Neural cell (in vitro differentiated cells): ENCODE data around the gene VAMP8. TPM values are rescaled to one million over a fixed set of nuclear protein-coding genes. Genes with fewer than 3 reads are reported as not detected.

Experiments used
- H2AFZ ChIP-seq: fragments of 200-600, 300-800 bp; sonication (generic), shearing (Covaris generic); 2 replicates; pipeline ENCODE4 v1.6.0; 2014; ENCODE audit warnings: low read depth, mild to moderate bottlenecking, antibody characterized with exemption, low read length, moderate library complexity
- H3F3A ChIP-seq: fragments of 200-600 bp; shearing (Covaris generic); 2 replicates; pipeline ENCODE4 v1.6.1; 2016; ENCODE audit warnings: mild to moderate bottlenecking, moderate library complexity, mixed read lengths, antibody characterized with exemption, low read length; ENCODE audit not compliant: insufficient read depth, poor library complexity, severe bottlenecking
- H3K27ac ChIP-seq: fragments of 200-600, 300-800 bp; sonication (generic), shearing (Covaris generic); 2 replicates; pipeline ENCODE4 v1.5.1; 2014; ENCODE audit warnings: mild to moderate bottlenecking, low read length, moderate library complexity
- H3K27me3 ChIP-seq: fragments of 300-800, 200-600 bp; sonication (generic), shearing (Covaris generic); 2 replicates; pipeline ENCODE4 v1.6.0; 2014; ENCODE audit warnings: mild to moderate bottlenecking, low read depth, low read length, moderate library complexity; ENCODE audit not compliant: insufficient read depth
- H3K36me3 ChIP-seq: fragments of 300-800, 200-600 bp; sonication (generic), shearing (Covaris generic); 2 replicates; pipeline ENCODE4 v1.5.1; 2014; ENCODE audit warnings: mild to moderate bottlenecking, antibody characterized with exemption, low read length, moderate library complexity; ENCODE audit not compliant: insufficient read depth
- H3K4me2 ChIP-seq: fragments of 300-800, 200-600 bp; sonication (generic), shearing (Covaris generic); 2 replicates; pipeline ENCODE4 v1.6.0; 2014; ENCODE audit warnings: mild to moderate bottlenecking, low read length
- H3K4me3 ChIP-seq: fragments of 300-800, 200-600 bp; sonication (generic), shearing (Covaris generic); 2 replicates; pipeline ENCODE4 v1.5.1; 2014; ENCODE audit warnings: mild to moderate bottlenecking, low read length, moderate library complexity
- H3K79me2 ChIP-seq: fragments of 200-600 bp; shearing (Covaris generic); replicated peaks from 2 replicates; pipeline ENCODE4 v1.6.0; 2014; ENCODE audit warnings: mild to moderate bottlenecking, low read length, moderate library complexity; ENCODE audit not compliant: insufficient read depth
- H3K9ac ChIP-seq: fragments of 300-800, 200-600 bp; sonication (generic), shearing (Covaris generic); 2 replicates; pipeline ENCODE4 v1.6.1; 2016; ENCODE audit warnings: mild to moderate bottlenecking, low read length, mixed read lengths
- H3K9me2 ChIP-seq: fragments of 200-600 bp; shearing (Covaris generic); 2 replicates; pipeline ENCODE4 v1.6.1; 2016; ENCODE audit warnings: mild to moderate bottlenecking, low read length, mixed read lengths; ENCODE audit not compliant: insufficient read depth
- H3K9me3 ChIP-seq: fragments of 200-600, 300-800 bp; sonication (generic), shearing (Covaris generic); 2 replicates; pipeline ENCODE4 v1.6.1; 2016; ENCODE audit warnings: mild to moderate bottlenecking, mixed run types, low read length, moderate library complexity, mixed read lengths
- H4K20me1 ChIP-seq: fragments of 200-600 bp; shearing (Covaris generic); 2 replicates; pipeline ENCODE4 v1.6.1; 2016; ENCODE audit warnings: mild to moderate bottlenecking, mixed run types; ENCODE audit not compliant: insufficient read depth
- CTCF ChIP-seq: fragments of 450-650 bp; IDR thresholded peaks from 2 replicates; pipeline ENCODE4 v1.5.1; 2014; ENCODE audit warnings: antibody characterized with exemption, mild to moderate bottlenecking, moderate library complexity; ENCODE audit not compliant: poor library complexity, severe bottlenecking
- EP300 ChIP-seq: fragments of 450-650 bp; conservative IDR thresholded peaks from 2 replicates; pipeline ENCODE4 v1.6.1; 2014; ENCODE audit warnings: antibody characterized with exemption, mild to moderate bottlenecking, moderate library complexity; ENCODE audit not compliant: poor library complexity, severe bottlenecking
- EZH2 ChIP-seq: fragments of 200-600, 300-800 bp; shearing (Covaris generic), sonication (generic); IDR thresholded peaks from 2 replicates; pipeline ENCODE4 v1.6.1; 2014; ENCODE audit warnings: antibody characterized with exemption, low read length, borderline replicate concordance, mild to moderate bottlenecking; ENCODE audit not compliant: insufficient read depth, poor library complexity, severe bottlenecking
- MXI1 ChIP-seq: fragments of 450-650 bp; conservative IDR thresholded peaks from 2 replicates; pipeline ENCODE4 v1.6.1; 2014; ENCODE audit warnings: antibody characterized with exemption, mild to moderate bottlenecking; ENCODE audit not compliant: poor library complexity, severe bottlenecking
- POLR2AphosphoS5 ChIP-seq: IDR thresholded peaks from 2 replicates; pipeline ENCODE4 v1.6.1; 2012
- RAD21 ChIP-seq: fragments of 450-650 bp; conservative IDR thresholded peaks from 2 replicates; pipeline ENCODE4 v1.6.1; 2014; ENCODE audit warnings: antibody characterized with exemption, mild to moderate bottlenecking, moderate library complexity
- REST ChIP-seq: IDR thresholded peaks from 2 replicates; pipeline ENCODE4 v1.6.1; 2012; ENCODE audit warnings: borderline replicate concordance
- SMC3 ChIP-seq: fragments of 450-650 bp; conservative IDR thresholded peaks from 2 replicates; pipeline ENCODE4 v1.6.1; 2014; ENCODE audit warnings: antibody characterized with exemption, mild to moderate bottlenecking, moderate library complexity; ENCODE audit not compliant: poor library complexity
- TAF1 ChIP-seq: IDR thresholded peaks from 2 replicates; pipeline ENCODE4 v1.6.1; 2012; ENCODE audit warnings: low read depth
- polyA plus RNA-seq: library from polyadenylated mRNA; depleted of rRNA; stranded (reverse); fragments of >200 nt; gene quantifications from 2 replicates; pipeline ENCODE4 v1.2.3, GENCODE V29; 2014

Gene VAMP8
- polyA plus RNA-seq, 1 donor from 2014 or later = not detected

- no peak for TF ChIP-seq RAD21
- TF ChIP-seq EZH2 = no peak
- TF ChIP-seq MXI1 = no peak
- no peak for TF ChIP-seq REST
- no peak for TF ChIP-seq CTCF
- no peak for TF ChIP-seq EP300
- TF ChIP-seq TAF1 = no peak
- TF ChIP-seq POLR2AphosphoS5 = no peak
- TF ChIP-seq SMC3 = no peak
- Histone ChIP-seq H3K9me2 (no peaks in the 10 kb centered on the region), H3F3A (no peaks in the 10 kb centered on the region), H2AFZ (no peak overlapping the region), H3K79me2 (peaks cover 11% of the 10 kb centered on the region), H3K9ac (no peak overlapping the region), H3K27ac (no peak overlapping the region), H3K36me3 (no peaks in the 10 kb centered on the region), H3K4me2 (no peak overlapping the region), H3K9me3 (no peaks in the 10 kb centered on the region), H4K20me1 (no peaks in the 10 kb centered on the region), H3K27me3 (no peaks in the 10 kb centered on the region), H3K4me3 (no peak overlapping the region)
Measured at GRCh38 chr2:85593023-85593422, 15.6 kb downstream of the VAMP8 start.

- Histone ChIP-seq H3F3A (no peaks in the 10 kb centered on the region), H3K36me3 (no peaks in the 10 kb centered on the region), H3K27ac (peak overlapping the region; percentile 83), H2AFZ (peak overlapping the region; percentile 92), H3K79me2 (peaks cover 11% of the 10 kb centered on the region), H3K4me3 (peak overlapping the region; percentile 85), H3K9ac (peak overlapping the region; percentile 89), H4K20me1 (no peaks in the 10 kb centered on the region), H3K27me3 (no peaks in the 10 kb centered on the region), H3K9me2 (no peaks in the 10 kb centered on the region), H3K4me2 (peak overlapping the region; percentile 83), H3K9me3 (no peaks in the 10 kb centered on the region)
- no peak for TF ChIP-seq SMC3
- no peak for TF ChIP-seq EZH2
- no peak for TF ChIP-seq TAF1
- TF ChIP-seq MXI1 = no peak
- TF ChIP-seq RAD21 = no peak
- no peak for TF ChIP-seq EP300
- no peak for TF ChIP-seq REST
Measured at GRCh38 chr2:85594715-85595300, 17.4 kb downstream of the VAMP8 start.
